HK-2 (cell line): ENCODE results near the gene LMNA.

Source experiments
- DNase-seq: peaks from one replicate; pipeline ENCODE4 v3.0.0-alpha.2; 2018; ENCODE audit not compliant: unreplicated experiment

Gene LMNA

DNA sequence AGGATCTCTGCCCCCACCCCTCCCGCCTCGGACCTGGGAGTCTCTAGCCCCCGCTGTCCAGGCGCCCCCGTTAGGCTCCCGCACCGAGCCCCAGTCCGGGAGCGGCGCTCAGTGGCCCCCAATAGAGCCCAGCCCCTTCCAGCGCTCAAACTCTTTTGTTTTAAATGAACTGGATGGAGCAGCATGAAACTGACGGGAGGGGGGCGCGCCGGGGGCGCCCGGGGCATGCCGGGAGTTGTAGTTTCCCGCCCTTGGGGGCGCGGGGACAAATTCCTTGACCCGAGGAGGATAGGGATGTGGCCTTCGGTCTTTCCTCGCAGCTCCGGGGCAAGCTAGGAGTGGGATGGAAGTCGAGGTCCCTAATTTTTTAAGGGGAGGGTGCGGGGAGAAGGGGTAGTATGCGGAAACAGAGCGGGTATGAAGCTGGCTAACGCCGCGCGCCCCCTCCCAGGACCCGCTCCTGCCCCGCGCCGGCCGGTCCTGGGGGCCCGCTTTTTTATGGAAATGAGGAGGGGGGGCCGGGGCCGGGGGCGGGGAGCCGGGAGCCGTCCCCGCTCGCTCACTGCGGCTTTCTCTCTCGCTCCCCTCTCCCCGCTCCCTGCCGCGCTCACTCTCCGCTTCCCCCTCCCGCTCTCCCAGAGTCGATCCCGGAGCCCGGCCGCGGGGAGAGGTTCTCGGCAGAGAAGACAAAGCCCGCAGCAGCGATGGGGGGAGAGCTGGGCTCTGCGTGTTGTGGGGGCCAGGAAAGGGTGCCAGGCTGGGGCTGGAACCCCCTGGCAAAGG, 32.0 kb upstream of the LMNA start, which contains the start of gene MEX3A:
Gene MEX3A, minus strand, starts transcription at position 157 of the 783 bp plus-strand sequence. CDS start 467 bp downstream, outside the sequence.
- peak; percentile 82 for DNase-seq

DNA sequence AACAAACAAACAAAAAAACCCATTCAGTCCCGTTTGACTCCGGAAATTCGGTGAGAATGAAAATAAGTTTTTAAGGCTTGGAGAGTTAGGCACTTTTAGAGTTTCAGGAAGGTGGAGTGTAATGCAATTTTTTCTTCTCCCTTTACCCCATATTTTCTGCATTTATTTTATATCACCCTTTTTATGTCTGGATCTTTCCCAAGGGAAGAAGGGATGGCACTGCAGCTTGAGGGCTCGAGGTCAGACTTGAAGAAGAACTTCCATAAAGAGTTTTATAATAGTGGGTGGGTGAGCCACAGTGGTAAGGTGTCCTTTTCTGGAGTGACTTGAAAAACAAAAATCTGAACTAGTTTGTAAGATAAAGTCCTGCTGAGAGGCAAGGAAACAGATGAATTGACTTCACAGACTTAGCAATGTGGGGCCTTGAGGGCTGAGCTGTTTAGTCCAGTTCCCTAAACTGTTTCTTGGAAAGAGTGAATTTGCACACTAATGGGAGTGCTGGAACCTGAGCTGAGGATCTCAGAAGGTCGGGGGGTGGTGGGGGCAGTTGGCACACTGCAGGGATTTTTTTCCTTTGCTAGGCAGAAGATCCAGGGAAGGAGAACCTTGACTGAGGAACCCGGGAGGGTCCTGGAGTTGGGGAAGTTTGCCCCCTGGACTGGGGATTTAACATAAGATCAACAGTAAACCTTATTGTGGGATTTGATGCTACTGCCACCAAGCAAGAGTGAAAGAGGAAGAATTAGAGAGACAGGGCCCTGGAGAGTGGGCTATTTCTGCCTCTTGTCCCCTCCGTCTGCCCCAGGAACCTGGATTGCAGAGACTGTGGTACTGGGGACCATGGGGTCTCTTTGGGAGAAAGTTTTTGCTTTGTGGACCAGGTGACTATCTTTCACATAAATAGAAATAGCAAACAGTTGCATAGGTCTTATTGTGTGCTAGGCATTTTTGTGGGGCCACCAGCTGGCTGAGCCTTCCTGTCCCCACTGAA, 30.4 kb upstream of the LMNA start:
- DNase-seq = no peak

DNA sequence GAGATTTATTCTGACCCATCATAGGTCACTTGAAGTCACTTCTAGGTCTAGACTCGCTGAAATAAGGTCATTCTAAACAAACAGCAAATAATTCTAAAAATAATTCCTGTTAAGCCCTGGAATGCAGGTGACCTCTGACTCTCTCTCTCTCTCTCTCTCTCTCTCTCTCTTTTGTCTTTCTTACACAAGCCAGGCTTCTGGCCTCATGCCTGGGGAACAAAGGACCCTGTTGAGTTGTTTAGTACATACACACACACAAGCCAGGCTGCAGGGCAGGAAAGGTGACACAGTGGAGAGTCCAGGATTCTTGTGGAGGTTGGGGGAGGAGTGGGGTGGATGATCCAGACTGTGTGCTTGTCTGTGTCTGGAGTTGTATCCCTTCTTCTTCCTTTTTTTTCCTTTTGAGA, 28.3 kb upstream of the LMNA start:
- DNase-seq = no peak

DNA sequence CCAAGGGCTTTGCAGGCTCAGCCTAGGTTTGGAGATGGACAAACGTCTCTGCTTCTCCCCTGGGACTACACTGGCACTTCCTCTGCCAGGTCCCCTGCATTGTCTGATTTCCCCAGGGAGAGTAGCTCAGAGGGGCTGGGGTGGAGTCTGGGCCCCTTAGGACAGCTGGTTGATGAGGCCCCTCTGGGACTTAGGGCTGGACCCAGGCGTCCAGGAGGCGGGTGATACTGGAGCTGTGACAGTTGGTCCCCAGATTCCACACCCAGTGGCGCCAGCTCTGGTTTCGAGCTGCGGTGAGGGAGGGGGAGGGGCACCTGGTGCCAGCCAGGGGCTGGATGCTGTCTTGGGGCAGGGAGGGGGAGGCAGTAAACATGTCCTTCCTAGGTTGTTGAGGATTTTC, 24.8 kb upstream of the LMNA start:
- no peak for DNase-seq

DNA sequence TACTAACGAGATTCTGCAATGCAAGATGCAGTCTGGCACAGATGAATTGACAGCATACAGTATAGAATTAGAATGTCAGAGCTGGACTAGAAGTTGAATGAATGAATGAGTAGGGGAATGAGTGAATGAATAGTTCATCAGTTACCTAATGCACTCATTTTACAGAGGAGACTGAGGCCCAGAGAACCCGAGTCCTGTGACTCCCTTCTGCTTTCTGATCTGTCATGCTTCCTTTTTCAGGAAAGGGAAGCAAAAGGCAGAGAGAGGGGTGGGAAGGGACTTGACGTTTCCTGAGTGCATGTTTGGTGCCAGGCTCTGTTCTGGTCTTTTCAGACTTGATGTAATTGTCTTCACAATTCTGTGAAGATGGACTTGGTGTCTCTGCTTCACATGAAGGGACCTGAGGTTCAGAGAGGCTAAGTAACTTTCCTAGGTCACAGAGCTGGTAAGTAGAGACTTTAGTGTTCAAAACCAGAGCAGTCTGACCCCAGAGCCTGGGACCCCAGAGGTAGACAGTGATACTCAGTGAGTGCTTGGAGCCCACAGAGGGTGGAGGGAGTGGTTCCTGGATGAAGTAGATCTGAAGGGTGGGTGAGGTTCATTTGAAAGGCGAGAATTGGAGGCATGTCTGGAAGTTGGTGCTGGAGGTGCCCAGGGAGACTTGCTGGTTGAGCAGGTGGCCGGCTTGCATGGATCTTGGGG, 24.2 kb upstream of the LMNA start:
- no peak for DNase-seq

DNA sequence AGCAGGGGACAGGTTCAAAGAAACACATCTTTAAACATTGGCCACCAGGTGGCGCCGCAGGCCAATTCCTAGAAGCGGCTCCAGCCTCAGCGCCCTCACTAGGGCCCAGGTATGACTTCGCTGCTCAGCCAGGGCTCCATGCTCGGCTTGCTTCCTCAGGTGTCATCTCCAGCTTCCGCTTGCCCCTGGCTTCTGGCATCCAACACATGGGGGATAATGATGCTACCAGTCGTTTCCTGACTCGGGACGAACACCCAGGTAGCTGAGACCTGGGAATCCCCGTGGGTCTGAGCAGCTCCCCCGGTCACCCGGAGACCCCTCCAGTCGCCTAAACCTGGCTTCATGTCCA, 23.7 kb upstream of the LMNA start:
- DNase-seq = peak; percentile 88

DNA sequence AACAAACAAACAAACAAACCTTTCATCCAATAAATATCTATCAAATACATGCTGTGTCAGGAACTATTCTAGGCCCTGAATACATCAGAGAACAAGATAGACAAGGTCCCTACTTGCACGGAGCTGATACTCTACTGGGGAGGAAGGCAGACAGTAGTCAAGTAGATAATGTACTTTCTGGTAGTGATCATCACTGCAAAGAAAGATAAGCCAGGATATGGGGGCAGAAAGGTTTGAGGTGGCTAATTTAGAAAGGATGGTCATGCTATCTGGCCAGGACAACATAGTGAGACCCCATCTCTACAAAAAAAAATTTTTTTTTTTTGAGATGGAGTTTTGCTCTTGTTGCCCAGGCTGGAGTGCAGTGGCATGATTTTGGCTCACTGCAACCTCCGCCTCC, 22.9 kb upstream of the LMNA start:
- no peak for DNase-seq

DNA sequence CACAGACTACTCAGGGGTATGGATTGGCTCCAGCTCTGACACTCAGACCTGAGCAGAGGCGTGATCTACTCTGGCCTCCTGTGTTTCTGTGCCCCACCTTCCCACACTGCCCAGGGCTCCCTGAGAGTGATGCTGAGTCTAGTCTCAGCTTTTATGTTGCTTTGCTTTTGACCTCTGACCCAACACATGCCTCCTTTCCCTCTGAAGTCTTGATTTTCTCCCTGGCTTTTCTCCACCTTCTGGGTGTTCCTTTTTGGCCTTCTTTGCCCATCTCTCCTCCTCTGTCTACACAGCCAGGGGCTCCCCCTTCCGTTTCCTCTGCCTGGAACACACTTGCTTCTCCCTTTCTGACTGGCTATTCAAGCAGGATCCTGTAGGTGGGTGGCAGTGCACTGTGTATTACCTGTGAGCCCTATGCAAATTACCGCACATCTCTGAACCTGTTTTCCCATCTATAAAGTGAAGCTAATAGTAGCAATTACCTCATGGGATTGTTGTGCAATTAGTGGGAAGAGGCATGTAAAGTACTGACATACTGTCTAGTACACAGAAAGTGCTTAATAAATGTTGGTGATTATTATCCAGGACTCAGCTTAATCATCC, 18.5 kb upstream of the LMNA start:
- DNase-seq = no peak

DNA sequence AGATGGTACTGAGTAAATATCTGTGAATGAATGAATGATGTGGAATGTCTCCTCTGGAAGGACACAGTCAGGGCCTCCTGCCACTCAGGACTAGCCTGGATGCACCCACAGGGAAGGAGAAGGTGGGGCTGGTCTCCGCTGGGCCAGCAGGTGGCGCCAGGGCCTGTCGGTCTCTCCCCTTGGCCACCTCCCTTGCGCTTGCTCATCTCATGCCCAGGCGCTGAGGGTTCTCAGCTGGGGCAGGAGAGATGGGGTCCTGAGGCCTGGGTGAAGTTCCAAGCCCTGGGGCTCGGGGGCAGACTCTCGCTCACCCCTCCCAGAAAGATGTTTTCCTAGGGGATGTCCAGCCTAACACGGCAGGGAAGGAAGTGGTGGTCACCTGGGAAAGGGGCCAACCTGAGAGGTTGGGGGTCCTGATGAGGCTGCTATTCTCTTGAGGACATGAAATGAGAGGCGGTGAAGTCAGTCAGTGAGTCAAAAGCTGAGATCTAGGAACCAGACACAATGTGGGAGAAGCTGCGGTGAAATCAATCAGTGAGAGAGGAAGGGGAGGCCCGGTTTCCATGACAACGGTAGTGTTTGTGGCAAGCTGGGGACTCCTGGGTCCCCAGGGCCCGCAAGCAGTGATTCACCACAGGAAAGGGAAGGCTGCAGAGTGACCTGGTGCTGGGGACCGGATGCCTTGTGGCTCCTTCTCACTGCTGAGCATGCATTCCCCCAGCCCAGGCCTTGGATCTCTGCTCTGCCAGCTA, 17.7 kb upstream of the LMNA start:
- DNase-seq = peak; percentile 88

DNA sequence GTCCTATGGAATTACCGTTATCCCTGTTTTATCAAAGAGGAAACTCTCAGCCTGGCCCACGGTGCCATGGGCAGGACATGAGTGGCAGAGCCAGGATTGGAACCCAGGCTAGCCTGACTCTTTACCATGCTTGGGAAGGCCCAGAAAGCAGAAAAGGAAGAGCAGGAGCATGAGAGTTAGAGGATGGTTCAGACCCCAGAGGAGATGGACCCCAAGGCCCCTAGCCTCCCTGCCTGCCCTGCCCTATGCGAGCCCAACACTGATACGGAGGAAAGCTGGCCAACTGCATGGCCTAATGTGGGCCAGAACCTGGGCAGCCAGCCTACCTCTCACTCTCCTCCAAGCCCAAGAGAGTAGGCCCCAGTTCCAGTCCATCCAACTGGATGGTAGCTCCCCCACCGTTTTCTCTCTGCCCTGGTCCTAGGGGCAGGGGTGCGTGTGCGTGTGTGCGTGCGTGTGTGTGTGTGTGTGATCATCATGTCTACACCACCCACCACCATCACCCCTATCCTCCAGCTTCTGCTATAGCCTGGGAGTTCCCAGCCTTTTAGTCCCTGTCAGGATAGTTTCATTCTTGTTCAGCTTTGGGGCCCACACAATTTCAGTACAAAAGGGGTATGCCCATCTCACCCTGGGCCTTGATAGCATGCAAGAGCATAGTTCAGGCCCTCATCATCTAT, 16.9 kb upstream of the LMNA start:
- no peak for DNase-seq

DNA sequence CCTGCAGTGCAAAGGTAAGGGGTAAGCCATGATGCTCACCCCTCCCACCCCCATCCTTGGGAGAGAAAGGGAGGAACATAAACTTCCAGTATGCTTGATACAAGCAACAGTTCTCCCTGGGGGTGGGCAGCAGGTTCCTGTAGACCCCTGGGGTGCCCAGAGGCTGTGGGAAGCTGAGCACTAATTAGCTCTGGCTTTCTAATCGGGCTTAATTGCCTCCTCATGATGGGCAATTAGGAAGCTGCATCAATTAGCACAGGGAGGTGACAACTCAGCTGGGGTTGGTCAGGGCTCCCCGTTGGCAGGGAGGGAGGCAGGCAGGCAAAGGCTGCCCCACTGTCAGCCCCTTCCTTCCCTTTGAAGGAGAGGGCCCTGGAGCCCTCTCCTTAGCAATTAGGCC, 15.7 kb upstream of the LMNA start:
- no peak for DNase-seq

DNA sequence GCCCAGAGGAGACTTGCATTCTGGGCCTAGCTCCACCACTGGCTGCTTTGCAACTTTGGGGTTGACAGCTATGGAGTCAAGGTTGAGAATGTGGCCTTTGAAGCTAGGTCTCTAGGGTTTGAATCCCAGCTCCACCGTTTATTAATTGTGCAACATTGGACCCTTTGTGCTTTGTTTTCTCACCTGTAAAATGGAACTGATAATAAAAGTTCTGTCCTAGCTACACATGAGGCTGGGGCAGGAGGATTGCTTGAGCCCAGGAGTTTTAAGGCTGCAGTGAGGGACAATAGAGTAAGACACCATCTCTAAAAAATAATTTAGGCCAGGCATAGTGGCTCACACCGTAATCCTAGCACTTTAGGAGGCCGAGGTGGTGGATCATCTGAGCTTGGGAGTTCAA, 15.2 kb upstream of the LMNA start:
- DNase-seq = no peak

DNA sequence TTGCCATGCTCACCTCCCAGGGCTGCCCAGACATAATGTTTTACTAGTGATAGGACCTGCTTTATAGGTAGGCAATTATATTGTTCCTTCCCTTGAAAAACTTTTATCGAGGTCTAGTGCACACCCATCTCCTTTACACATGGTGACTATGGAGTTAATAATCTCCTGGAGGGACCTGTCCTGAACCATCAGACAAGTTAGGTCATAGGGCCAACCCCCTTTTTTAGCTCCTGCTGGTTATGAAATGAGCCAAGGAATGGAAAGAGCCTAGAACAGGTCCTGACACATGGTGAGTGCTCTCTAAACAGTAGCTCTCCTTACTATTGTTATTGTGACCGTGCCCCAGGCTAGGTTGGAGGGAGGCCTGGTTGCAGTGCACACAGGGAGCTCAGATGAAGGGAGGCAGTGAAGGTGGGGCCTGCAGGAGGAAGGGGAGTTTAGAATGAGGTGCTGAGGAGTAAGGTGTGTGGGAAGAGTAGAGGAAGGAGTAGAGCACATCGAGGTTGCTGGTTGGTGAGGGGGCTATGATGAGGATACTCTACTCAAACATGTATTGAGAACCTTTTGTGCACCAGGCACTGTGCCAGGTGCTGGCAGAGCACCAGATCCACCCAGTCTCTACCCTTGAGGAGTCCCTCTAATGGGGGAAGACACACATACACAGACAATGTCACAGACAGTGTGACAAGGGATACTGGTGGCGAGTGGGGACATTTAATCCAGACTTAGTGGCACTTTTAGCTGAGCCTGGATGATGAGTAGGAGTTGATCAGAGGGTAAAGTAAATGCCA, 14.1 kb upstream of the LMNA start:
- no peak for DNase-seq

DNA sequence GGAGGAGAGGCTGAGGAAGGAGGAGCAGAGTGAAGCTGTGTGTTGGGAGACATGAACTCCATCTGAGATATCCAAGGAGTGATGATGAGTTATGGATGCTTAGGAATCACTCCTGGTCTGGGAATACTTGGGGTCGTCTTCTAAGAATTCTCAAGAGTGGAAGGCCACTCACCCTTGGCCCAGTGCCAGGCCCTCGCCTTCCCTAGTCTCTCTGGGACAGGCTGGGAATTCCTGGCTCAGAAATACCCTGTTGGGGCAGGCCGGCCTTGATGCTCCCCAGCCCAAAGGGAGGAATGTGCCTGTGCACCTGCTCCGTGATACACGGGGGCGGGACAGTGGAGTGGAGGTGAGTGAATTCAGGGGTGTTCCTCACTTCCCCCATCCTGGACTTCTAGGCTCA, 12.6 kb upstream of the LMNA start:
- no peak for DNase-seq

DNA sequence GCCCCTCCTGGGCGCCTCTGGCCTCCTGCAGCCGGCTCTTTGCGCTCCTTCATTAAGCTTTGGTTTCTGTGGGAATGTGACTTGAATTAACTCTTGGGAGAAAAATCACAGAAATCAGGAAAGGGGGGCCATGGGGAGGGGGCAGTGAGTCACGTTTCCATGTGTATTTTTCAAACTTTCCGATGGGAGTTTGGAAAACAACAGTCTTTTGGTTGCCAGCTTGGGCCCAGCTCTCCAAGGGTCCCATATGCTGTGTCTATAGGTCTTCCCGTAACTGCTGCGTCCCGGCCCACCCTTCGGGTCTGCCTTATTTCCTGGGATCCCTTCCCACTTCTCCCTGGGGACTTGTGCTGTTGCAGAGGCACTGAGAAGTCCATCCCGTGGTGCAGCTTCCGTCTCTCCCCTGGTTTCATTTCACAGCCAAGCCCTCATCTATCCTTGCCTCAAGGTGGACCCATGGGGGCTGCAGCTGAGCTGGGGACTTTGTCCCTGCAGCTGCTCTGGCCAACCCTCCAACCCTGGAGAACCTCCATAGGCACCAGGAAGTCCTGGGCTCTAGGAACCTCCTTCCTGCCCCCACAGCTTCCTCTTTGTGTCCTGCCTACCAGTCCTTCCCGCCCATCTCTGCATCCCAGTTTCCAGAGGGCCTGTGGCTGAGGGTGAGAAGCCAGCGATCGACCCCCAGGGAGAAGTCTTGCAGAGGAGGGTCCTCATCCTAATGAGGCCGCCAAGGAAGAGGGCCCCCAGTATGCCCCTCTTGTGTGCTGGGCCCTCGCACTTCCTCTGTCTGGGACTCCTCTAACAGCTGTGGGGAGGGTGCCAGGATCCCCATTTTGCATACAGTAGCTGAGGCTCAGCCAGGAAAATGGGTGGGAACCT, 11.6 kb upstream of the LMNA start:
- DNase-seq = no peak

DNA sequence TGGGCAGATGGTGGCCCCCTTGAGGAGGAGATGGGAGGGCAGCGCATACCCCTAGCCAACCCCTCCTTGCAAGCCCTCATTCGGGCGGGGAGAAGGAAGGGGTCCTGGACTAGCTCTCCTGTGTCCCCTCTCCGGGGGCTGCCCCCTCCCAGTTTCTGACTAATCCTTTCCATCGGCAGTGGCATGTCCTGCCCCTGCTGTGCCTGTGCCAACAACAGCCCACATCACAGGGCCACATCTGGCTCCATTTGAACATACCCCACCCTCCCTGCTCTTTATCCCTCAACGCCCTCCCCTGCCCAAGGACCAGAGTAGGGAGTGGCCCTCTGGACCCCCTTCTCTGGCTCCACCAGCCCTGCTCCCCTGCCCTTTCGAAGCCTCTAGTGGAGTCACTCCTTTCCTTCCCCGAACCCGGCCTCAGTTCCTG, 11.0 kb upstream of the LMNA start:
- DNase-seq = no peak

DNA sequence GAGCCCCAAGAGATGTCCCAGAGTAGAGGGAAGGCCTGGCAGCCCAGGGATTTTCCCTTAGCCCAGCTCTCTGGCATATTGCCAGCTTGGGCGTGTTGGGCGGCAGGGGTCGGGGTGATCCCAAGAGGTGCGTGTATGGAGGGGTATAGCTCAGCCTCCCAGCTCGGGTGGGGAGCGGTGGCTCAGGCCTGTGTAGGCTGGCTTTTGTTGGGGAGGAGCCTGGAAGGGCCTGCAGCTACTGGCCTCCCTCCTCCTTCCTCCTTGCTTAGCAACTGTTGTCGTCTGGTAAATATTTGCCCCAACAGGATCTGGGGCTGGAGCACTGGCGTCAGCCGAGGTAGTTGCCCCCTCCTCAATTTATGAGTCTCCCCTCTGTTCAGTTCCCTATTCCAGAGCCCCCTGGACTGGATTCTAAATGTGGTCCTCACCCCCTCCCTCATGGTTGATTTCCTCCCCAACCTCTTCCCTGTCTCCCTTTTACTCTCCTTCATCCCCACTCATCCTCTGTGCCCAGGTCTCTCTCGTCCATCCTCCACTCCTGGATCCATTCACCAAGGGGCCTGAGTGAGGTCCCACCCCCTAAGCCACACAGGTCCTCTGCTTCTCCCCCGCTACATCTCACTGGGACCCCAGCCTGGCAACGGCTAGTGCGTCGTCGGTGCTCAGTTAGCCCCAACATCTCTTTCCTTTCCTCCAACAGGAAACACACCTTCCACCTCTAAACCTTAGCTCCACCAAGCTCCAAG, 10.3 kb upstream of the LMNA start:
- DNase-seq = no peak
